Mononuclear cell (primary cell): Measurements from ENCODE around the gene ANO4. TPM values are rescaled to one million over a fixed set of nuclear protein-coding genes. Genes with fewer than 3 reads are reported as not detected.

ENCODE experiments used
- H3K27me3 ChIP-seq: 2 replicates; pipeline ENCODE4 v1.6.0; 2011; ENCODE audit warnings: low read length, control low read depth; ENCODE audit not compliant: insufficient read depth
- H3K4me1 ChIP-seq: 2 replicates; pipeline ENCODE4 v1.5.1; 2011; ENCODE audit warnings: mild to moderate bottlenecking, low read length, control low read depth; ENCODE audit not compliant: insufficient read depth
- H3K4me3 ChIP-seq: 2 replicates; pipeline ENCODE4 v1.5.1; 2011; ENCODE audit warnings: mild to moderate bottlenecking, low read length, moderate library complexity
- H3K9me3 ChIP-seq: 2 replicates; pipeline ENCODE4 v1.5.1; 2011; ENCODE audit warnings: low read depth, mild to moderate bottlenecking, control low read depth, low read length
- total RNA-seq: library from RNA; depleted of rRNA; stranded (reverse); fragments of >200 nt; gene quantifications from one replicate; pipeline ENCODE4 v1.2.3, GENCODE V29; 2012

Gene ANO4
- total RNA-seq, result not detected

DNA sequence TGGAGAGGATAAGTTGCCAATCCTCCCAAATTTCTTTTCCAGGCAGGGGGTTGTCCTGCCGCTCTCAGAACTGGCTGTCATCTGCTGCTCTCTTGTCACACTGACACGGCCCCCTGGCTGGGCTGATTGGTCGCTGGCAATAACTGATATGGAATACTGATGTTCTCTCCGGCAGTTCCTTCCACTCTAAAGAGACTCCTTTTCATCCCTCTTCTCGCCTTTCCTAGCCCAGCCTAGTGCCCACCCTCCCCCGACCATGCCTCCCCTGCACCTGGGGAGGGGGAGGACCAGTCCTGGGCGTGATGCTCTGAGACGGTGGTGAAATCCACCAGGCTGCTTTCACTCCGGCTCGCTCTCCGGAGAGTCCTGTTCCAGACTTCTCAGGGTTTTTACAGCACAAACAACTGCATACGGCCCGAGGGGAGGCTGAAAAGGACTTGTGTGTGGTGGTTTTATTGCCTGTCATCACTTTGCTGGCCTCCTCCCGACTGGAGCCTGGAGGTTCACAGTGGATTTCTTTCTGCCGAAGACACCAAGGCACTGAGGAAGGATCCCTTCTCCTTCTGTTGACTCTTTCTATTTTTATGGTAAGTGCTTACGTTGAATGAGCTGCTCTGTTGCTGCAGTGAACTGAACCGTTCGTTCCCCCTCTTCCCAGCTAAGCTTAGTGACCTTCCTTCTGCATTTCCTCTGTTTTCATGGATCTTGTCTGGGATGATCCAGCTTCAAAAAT lies at the start of gene ANO4:
Gene ANO4 (plus strand): TSS at position 336 of the 733 bp plus-strand sequence. CDS start 107,010 bp downstream, outside the sequence.
- Histone ChIP-seq H3K4me3 (no peak within 1 kb of the TSS), H3K9me3 (no peaks in the 10 kb centered on the region), H3K27me3 (peaks cover 3% of the 10 kb centered on the region), H3K4me1 (no peaks in the 10 kb centered on the region)

DNA sequence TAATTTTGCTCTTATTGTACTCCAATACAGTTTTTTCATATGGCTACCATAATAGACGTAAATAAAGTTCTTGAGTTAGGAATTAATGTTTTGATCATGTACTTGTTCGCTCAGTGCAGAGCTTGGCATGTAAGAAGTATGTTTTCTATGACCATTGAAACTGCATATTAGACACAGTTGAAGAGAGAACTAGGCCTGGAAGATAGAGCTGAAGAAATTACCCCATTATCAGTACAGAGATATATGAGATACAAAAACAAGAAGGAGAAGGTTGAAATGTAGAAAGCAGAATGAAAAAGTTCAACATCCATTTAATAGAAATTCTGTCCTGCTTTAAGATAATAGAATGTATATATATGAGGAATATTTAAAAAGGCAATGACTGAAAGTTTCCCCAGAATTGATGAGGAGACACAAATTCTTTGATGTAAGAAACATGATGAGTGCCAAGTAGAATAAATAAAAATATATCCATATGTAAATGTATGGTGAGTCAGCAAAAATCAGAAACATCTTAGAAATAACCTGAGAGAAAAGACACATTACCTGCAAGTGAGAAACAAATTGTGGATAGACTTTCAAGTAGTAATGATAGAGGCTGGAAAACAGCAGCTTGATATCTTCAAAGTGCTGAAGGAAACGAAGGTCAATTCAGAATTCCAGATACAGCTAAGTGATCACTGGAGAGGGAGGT lies 49.1 kb upstream of the ANO4 start:
- Histone ChIP-seq H3K4me3 (no peak overlapping the region), H3K9me3 (no peaks in the 10 kb centered on the region), H3K27me3 (no peaks in the 10 kb centered on the region), H3K4me1 (no peaks in the 10 kb centered on the region)

DNA sequence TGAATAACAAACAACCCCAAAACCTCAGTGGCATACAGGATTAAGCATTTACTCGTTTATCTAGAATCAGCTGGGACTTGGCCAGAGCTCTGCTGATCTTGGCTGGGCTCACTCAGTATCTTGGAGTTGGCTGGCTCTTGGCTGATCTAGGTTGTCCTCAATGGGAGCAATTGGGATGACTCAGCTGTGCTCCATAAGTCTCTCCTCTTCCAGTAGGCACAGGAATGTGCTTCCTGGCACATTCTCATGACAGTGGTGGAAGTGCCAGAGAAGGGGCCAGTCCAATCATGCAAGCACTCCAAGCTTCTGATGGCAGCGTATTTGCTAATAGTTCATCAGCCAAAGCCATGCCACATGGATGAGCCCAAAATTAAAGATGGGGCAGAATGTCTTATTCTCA lies 41.7 kb upstream of the ANO4 start:
- no peaks in the 10 kb centered on the region for H3K27me3 ChIP-seq
- no peak overlapping the region for H3K4me3 ChIP-seq
- no peaks in the 10 kb centered on the region for H3K4me1 ChIP-seq

DNA sequence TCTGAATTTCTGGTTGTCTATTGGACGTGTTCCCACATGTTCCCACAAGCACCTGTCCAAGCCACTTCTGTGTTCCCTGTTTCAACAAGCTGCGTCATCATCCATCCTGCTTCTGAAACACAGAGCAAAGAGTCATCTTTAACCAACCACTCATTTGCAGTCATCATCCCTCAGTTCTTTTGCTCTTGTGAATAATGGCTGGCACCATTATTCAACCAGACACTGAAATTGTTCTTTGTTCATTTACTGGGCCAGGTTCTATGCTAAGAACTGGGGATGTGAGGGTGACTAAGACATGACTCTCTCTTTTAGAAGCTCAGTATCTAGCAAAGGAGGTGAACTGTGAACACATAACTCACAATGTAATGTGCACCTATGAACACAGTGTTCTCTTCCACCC lies 40.7 kb upstream of the ANO4 start:
- Histone ChIP-seq H3K4me1 (no peaks in the 10 kb centered on the region), H3K9me3 (no peaks in the 10 kb centered on the region), H3K4me3 (no peak overlapping the region), H3K27me3 (no peaks in the 10 kb centered on the region)

More for the DNA sequence above, 41.7 kb upstream of the ANO4 start:
- H3K9me3 ChIP-seq, result no peaks in the 10 kb centered on the region

DNA sequence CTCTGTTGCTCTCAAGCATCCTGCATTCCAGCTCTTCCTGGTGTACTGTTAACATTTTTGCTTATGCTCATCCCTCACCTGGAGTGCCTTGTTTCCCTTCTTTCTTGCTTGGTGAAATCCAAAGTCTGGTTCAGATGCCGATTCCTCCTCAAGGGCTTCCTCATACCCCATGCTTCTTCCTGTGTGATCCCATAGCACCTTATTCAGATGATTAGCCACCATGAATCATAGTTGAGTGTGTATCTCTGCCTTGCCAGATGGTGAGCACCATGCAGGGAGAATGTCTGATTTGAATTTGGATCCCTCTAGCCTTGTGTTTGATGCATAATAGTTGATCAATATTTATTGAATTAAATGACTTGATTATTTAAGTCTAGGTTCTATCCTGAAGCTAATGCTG lies 39.4 kb upstream of the ANO4 start:
- Histone ChIP-seq H3K27me3 (no peaks in the 10 kb centered on the region), H3K9me3 (no peaks in the 10 kb centered on the region), H3K4me1 (no peaks in the 10 kb centered on the region), H3K4me3 (no peak overlapping the region)

DNA sequence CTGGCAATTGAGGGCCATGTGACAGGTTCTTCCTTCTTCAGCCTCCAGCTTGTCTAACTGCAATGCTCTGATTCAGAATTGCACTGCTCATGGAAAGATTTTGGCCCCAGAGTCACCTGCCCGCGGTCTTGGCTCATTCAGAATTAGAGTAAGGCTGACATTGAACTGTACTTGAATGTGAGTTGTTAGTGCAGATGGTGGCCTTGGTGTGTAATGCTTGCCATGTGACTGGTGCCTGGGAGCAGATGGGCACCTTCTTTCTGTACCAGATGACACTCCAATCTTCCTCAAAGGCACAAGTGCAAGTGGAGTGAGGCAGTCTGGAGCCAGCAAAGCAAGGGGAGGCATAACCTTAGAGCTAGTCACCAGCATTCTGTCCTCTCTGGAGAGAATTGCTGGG lies 36.5 kb upstream of the ANO4 start:
- H3K27me3 ChIP-seq, result no peaks in the 10 kb centered on the region
- no peaks in the 10 kb centered on the region for H3K4me1 ChIP-seq
- H3K4me3 ChIP-seq, result no peak overlapping the region
- H3K9me3 ChIP-seq, result no peaks in the 10 kb centered on the region

DNA sequence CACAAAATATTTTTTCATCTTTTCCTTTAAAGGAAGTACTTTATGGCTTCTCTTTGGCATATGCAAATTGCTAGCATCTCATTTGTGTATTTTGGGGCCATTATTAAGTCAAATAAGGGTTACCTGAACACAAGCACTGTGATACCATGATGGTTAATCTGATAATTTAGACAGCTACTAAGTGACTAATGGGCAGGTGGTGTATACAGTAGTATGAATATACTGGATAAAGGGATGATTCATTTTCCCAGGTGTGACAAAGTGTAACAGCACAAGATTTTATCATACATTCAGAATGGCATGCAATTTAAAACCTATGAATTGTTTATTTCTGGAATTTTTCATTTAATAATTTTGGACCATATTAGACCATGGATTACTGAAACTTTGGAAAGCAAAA lies 27.2 kb upstream of the ANO4 start:
- no peaks in the 10 kb centered on the region for H3K9me3 ChIP-seq

DNA sequence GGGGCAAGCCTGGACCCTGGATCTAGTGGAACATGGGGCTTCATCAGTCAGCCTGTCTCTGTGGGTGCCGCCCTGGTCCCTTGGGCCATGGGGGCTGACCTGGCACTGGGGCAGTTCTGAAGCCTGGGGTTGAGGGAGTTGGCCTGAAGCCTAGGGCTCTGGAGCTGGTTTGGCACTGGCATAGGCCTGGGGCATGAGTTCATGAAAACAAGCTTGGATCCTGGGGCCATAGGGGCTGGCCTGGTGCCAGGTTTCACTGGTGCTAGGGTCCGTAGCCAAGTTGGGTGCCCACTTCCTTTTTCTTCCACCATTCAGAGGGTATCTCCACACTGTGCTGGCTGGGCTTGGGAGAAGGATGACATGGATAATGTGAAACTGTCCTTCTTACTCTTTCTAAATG lies 26.6 kb upstream of the ANO4 start:
- Histone ChIP-seq H3K27me3 (no peaks in the 10 kb centered on the region), H3K4me1 (no peaks in the 10 kb centered on the region), H3K4me3 (no peak overlapping the region), H3K9me3 (no peaks in the 10 kb centered on the region)

More for the DNA sequence above, 27.2 kb upstream of the ANO4 start:
- Histone ChIP-seq H3K4me1 (no peaks in the 10 kb centered on the region), H3K4me3 (no peak overlapping the region), H3K27me3 (no peaks in the 10 kb centered on the region)

DNA sequence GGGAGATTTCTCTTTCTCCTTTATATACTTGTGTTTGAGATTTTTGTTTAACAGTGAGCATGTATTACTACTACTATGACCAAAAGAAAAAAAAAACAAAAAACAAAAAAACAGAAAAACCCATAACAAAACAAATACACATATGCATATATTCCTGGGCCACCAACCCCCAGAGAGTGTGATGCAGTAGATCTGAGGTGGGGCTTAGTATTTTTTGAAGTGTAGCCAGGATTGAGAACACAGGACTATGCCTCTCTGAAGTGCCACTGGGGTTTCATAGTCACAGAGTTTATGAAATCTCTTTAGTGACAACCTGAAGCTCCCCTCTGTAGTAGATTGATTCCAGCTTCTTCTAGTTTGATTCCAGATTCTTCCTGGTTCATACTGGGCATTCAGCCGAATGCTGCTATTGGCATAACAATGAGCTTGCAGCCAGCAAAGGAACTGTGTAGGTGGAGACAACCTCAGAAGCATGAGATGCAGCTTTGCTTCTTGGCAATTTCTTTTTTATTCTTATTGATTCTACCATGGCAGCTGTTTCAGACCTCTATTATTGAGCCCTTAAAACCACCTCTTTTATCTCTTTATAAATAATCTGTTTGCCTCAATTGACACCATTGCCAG lies 15.5 kb upstream of the ANO4 start:
- Histone ChIP-seq H3K4me3 (no peak overlapping the region), H3K27me3 (no peaks in the 10 kb centered on the region), H3K9me3 (no peaks in the 10 kb centered on the region), H3K4me1 (no peaks in the 10 kb centered on the region)

DNA sequence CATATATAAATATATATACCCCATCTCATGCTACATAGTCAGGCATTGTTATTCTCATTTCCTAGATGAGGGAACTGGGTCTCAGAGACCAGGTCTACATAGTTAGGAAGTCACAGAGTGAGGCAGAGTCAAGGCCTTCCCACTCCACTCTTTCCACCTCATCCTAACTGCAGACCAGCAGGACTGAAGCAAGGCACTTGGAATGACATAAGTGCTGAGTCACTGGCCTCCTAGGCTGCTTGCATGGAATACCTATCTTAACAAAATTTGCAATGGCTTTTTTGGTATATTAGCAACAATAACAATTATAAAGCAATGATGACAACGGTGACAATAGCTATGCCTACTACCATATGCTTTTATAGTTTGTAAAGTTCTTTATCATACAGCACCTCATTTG lies 5.4 kb upstream of the ANO4 start:
- no peaks in the 10 kb centered on the region for H3K27me3 ChIP-seq
- H3K4me3 ChIP-seq, result no peak overlapping the region
- H3K4me1 ChIP-seq, result no peaks in the 10 kb centered on the region
- no peaks in the 10 kb centered on the region for H3K9me3 ChIP-seq

DNA sequence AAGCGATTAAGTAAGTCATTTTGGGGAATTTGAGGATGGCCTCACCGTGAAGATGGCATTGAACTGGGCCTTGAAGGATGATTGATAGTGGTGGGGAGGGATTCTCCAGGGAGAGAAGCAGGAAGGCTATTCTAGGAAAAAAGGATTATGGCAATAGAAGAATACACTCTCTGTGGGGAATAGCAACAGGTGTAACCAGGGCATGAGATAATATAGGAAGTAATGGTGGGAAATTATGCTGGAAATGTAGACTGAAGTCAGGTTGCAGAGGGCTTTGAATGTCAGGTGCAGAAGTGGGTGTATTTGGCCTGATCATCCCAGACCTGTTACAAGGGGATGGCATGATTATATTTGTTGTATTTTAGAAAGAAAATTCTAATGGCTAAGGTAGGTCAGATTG lies 4.6 kb upstream of the ANO4 start:
- Histone ChIP-seq H3K4me3 (no peak overlapping the region), H3K27me3 (no peaks in the 10 kb centered on the region), H3K9me3 (no peaks in the 10 kb centered on the region), H3K4me1 (no peaks in the 10 kb centered on the region)

DNA sequence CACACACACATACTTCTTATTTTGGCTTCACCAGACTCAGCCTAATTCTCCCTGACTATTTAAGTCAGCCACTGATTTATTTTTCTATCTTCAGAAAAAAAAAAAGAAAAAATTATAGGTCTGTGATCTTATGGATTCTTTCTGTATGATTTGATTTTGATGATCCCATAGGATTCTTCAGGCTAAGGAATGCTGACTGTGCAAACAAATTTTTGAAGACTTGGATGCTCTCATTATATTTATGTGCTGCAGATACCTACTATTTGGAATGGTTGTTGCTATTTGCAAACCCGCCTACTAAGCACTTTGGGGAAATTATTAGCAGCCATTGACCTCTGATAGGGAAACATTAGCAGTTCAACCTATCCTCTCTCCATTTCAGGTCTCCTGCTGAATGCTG lies 4.0 kb upstream of the ANO4 start:
- no peak overlapping the region for H3K4me3 ChIP-seq
- H3K27me3 ChIP-seq, result peaks cover 3% of the 10 kb centered on the region
- no peaks in the 10 kb centered on the region for H3K9me3 ChIP-seq
- H3K4me1 ChIP-seq, result no peaks in the 10 kb centered on the region

DNA sequence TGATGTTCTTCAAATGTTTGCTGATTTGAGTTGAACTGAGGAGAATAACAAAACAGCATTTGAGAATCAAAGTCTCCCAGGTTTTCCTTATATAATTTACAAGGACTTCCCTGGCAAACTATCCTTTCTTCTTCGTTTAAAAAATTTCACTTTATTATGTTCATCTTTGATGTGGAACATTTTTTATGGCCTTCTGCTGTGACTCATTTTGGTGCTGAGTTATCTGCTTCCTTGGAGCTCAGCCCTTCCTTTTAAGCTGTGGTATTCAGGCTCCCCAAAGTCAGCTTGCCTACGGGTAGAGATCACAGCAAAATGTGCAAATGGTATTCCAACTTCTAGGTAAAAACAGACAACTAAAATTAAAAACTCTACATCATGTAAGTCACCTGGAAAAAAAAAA lies 1.4 kb upstream of the ANO4 start:
- no peaks in the 10 kb centered on the region for H3K4me1 ChIP-seq
- H3K4me3 ChIP-seq, result no peak overlapping the region
- no peaks in the 10 kb centered on the region for H3K9me3 ChIP-seq
- peaks cover 3% of the 10 kb centered on the region for H3K27me3 ChIP-seq

DNA sequence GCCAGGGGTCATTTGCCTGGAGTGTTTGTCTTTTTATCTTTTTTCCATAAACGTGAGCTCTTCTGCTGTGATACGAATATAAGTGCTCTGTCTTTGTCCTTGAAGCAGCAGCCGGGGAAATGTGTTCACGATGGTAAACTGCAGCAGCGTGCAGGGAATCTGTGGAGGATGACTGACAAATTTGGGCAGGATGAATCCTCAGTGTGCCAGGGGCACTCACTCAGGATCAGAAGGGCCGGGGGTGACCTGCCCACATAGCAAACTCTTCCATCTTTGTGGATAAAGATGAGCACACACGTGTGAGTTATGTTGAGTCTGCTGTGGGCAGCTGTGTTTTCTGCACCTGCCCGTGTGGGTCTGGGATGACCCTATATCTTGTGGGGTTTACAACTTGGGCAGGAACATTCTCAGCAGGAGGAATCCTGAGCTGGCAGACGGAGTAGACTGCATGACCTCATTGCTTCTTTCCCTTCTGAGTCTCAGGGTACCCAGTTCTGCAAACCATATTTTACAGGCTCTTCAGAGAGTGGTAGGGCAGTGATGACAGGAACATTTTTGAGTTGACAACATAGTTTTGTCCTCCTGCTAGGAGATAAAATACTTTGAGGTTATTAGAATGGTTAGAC lies 711 bp downstream of the ANO4 start:
- H3K9me3 ChIP-seq, result no peaks in the 10 kb centered on the region
- H3K4me3 ChIP-seq, result no peak overlapping the region
- peaks cover 3% of the 10 kb centered on the region for H3K27me3 ChIP-seq
- no peaks in the 10 kb centered on the region for H3K4me1 ChIP-seq

DNA sequence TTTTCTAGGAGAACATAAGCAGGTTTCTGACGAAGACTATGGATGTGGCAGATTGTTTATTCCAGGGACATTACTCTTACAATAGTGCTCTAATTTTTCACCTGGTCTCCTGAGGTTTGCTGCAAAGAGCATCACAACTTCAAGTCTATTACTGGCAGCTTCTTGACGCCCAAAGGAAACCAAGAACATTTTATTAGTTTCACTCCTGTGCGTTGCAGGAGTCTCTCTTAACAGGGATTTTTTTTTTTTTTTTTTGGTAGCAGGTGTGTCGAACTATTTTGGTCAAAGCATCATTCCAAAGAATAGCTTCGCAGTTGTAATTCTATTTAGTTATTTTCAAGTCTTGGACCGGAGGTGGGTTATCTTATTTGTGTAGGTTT lies 1.2 kb downstream of the ANO4 start:
- no peak overlapping the region for H3K4me3 ChIP-seq
- H3K27me3 ChIP-seq, result peaks cover 3% of the 10 kb centered on the region
- H3K9me3 ChIP-seq, result no peaks in the 10 kb centered on the region
- H3K4me1 ChIP-seq, result no peaks in the 10 kb centered on the region
